GM18951 (cell line): Measurements from ENCODE around the gene ASMTL.
"Not testable (repeated sequence)": the region's sequence is repeated elsewhere in the genome, so short reads cannot be mapped to it uniquely, and the experiment has no call there.

Source experiments
- POLR2A ChIP-seq: IDR thresholded peaks from 4 replicates; pipeline ENCODE4 v1.6.1; 2011; ENCODE audit warnings: mild to moderate bottlenecking; ENCODE audit not compliant: insufficient read length, insufficient read depth; ENCODE audit errors: extremely low read depth
- in situ Hi-C: fragments of 300-500 bp; cut with MboI; formaldehyde crosslinking; loops from one replicate; pipeline ENCODE4 v1.12.0; 2022; ENCODE audit warnings: low sequenced_read_pairs, mixed read lengths, inconsistent platforms; ENCODE audit not compliant: unreplicated experiment

The ASMTL gene

DNA sequence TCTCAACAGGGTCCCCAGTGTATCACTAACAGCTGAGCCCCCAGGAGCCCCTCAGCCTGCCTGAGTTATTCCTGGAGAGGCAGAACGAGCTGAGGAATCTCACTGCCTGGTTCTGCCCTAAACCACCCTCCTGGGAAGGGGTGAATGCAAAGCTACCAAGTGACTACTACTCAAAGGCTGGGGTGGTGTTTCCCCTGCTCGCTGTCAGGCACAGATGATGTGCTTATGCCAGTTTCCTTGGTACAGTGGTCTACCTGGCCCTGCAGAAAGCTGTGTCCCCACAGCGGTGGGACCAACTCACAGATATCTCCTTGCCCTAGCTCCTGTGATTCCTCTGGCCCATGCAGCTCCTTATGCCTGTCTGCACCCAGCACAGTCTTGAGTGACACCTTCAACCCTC, 35.4 kb upstream of the ASMTL start:
- in situ Hi-C loops, result no loop called here
- TF ChIP-seq POLR2A, result no peak

DNA sequence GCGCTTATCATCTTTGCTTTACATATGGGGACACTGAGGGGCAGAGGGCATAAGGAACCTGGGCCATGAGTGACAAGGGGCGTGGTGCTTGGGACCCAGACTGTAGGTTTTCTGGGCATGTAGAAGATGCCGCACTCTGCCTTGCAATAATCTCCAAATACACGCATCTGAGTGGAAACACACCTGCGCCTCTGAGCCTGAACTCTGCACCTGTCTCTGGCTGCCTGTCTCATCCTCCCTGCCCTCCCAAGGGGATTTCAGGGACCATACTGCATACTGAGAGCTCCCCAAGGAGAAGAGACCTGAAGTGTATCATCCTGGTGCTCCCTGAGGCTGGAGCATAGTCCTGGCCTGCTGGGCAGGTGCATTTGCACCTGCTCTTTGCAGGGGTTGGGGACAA, 34.7 kb upstream of the ASMTL start:
- no peak for TF ChIP-seq POLR2A
- in situ Hi-C loops, result no loop called here

DNA sequence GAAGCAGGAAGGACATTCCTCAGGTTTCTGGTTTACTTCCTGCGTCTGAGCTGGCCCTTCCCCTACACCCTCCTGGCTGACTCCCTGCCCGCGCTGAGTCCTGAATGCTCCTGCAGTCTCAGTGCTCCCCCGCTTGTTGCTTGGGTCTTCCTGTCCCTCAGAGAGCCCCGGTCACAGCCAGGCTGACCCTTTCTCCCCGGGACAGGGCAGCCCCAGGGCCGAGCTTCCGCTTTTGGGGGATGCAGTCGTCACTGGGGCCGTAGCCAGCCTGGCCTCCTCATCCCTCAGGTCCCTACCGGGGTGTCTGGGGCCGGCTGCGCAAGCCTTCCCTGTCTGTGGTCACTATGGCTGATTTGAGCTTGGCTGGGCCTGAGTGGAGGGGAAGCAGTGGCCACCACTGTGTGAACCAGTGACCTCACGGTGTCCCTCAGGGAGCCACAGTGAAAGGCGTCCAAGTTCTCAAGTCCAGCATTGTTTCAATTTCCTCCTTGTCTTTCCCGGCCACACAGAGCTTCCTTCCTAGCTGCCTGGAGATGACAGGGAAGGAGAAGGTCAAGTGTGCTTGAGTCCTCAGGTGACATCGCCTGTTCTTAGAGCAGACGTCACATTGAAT, 34.1 kb upstream of the ASMTL start:
- in situ Hi-C loops, result no loop called here
- TF ChIP-seq POLR2A, result no peak

GRCh38 chrX:1486177-1486576, 33.5 kb upstream of the ASMTL start:
- in situ Hi-C loops, result no loop called here
- no peak for TF ChIP-seq POLR2A

GRCh38 chrX:1485033-1485432, 32.3 kb upstream of the ASMTL start:
- no peak for TF ChIP-seq POLR2A
- in situ Hi-C loops, result no loop called here

GRCh38 chrX:1484638-1485019, 31.9 kb upstream of the ASMTL start:
- no peak for TF ChIP-seq POLR2A
- in situ Hi-C loops, result no loop called here

GRCh38 chrX:1483843-1484637, 31.3 kb upstream of the ASMTL start:
- in situ Hi-C loops, result no loop called here
- no peak for TF ChIP-seq POLR2A

DNA sequence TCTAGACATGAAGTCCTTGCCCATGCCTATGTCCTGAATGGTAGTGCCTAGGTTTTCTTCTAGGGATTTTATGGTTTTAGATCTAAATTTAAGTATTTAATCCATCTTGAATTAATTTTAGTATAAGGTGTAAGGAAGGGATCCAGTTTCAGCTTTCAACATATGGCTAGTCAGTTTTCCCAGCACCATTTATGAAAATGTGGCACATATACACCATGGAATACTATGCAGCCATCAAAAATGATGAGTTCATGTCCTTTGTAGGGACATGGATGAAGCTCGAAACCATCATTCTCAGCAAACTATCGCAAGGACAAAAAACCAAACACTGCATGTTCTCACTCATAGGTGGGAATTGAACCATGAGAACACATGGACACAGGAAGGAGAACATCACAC, 29.8 kb upstream of the ASMTL start:
- in situ Hi-C loops, result not testable (repeated sequence)

GRCh38 chrX:1481636-1482529, 29.2 kb upstream of the ASMTL start:
- TF ChIP-seq POLR2A, result peak; percentile 59
- in situ Hi-C loops, result no loop called here

DNA sequence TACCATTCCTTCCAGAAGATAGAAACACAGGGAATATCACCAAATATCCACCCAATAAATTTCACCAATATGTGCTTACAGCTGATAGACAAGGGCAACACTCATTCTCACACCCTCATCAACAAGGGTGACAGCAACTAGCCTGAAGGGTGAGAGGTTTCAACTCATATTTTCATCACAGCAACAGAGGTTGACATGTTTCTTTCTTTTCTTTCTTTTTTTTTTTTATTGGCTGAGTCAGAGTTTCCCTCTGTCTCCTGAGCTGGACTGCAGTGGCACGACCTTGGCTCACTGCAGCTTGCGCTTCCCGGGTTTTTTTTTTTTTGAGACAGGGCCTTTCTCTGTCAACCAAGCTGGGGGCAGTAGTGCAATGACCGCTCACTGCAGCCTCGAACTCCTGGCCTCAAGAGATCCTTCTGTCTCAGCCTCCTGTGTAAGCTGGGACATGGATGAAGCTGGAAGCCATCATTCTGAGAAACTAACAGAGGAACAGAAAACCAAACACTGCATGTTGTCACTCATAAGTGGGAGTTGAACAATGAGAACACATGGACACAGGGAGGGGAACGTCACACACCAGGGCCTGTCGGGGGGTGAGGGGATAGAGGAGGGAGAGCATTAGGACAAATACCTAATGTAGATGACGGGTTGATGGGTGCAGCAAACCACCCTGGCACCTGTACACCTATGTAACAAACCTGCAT, 27.5 kb upstream of the ASMTL start:
- in situ Hi-C loops, result no loop called here
- no peak for TF ChIP-seq POLR2A

DNA sequence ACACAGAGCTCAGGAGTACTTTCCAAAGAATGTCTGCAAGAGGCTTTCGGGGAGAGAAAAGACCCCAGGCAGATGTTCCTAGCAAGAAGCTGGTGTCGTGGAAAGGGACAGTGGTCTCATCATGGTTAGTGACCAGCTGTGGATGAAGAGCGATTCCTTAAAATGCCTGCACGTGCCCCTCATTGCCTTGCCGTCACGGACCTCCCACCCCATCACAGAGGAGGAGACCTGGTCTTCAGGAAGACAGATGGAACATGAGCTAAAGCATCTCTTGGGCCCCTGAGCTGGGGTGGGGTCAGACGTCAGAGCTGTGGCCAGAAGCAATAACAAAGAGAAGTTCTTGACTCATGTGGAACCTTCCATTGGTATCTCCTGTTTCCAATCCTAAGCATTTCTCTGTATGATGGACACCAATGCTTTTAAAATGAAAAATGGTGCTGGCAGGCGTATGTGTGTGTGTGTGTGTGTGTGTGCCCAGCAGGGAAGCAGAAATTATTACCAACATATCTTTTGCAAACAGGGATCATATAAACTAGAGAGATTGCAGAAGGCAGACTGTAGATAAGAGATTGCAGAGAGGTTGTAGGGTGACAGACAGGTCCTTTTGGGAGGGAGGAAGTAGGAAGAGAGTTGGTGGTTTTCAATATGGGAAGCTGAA, 25.2 kb upstream of the ASMTL start:
- no peak for TF ChIP-seq POLR2A
- in situ Hi-C loops, result no loop called here

- no peak for TF ChIP-seq POLR2A
- in situ Hi-C loops, result no loop called here
Observed at GRCh38 chrX:1477229-1477628, 24.5 kb upstream of the ASMTL start.

GRCh38 chrX:1476682-1477081, 24.0 kb upstream of the ASMTL start:
- no peak for TF ChIP-seq POLR2A
- in situ Hi-C loops, result no loop called here
